Prostate gland (tissue), 2 donors: ENCODE data around the gene CLEC16A. TPM values are rescaled to one million over a fixed set of nuclear protein-coding genes. Genes with fewer than 3 reads are reported as not detected.

Source experiments
- DNase-seq: peaks from one replicate; pipeline ENCODE4 v3.0.0-alpha.2; 2019; ENCODE audit warnings: low spot score
- H3K27ac ChIP-seq, 2 donors: fragments of 200-600 bp; sonication (generic); 2 replicates each; pipeline ENCODE4 v1.5.1; 2017 to 2019
- H3K27me3 ChIP-seq: fragments of 200-600 bp; sonication (generic); replicated peaks from 2 replicates; pipeline ENCODE4 v1.5.1; 2019; ENCODE audit not compliant: insufficient read depth
- H3K36me3 ChIP-seq, 2 donors: fragments of 200-600 bp; sonication (generic); 1 replicate in 1 of 2; 2 replicates in 1 of 2; pipeline versions ENCODE4 v1.5.1 to v1.8.1; 2017 to 2019
- H3K4me1 ChIP-seq: fragments of 200-600 bp; sonication (generic); replicated peaks from 2 replicates; pipeline ENCODE4 v1.5.1; 2019
- H3K4me3 ChIP-seq, 2 donors: fragments of 200-600 bp; sonication (generic); 2 replicates each; pipeline ENCODE4 v1.5.1; 2017 to 2019
- H3K9me3 ChIP-seq: fragments of 200-600 bp; sonication (generic); 2 replicates; pipeline ENCODE4 v1.5.1; 2017
- CTCF ChIP-seq, 4 experiments: fragments of 200-600 bp in 2 of 4; fragments of 450-650 bp in 2 of 4; sonication (generic) in 2 of 4; IDR thresholded peaks; 1 replicate in 3 of 4; 2 replicates in 1 of 4; pipeline ENCODE4 v1.5.1; 2016 to 2019; ENCODE audit warnings: antibody characterized with exemption in 4 of 4, mild to moderate bottlenecking in 2 of 4, moderate library complexity in 2 of 4
- POLR2A ChIP-seq: fragments of 450-650 bp; IDR thresholded peaks from one replicate; pipeline ENCODE4 v1.6.1; 2016; ENCODE audit warnings: antibody characterized with exemption, mild to moderate bottlenecking
- POLR2AphosphoS5 ChIP-seq: sonication (generic); formaldehyde crosslinking; IDR thresholded peaks from one replicate; pipeline ENCODE4 v1.6.1; 2017; ENCODE audit warnings: antibody characterized with exemption
- WGBS: methylation state at CpG from one replicate; pipeline ENCODE4 v1.1.5; 2018; 5-methylcytosine and 5-hydroxymethylcytosine counted together
- intact Hi-C: fragments of 100-400 bp; cut with DNase I; formaldehyde crosslinking; loops from one replicate; pipeline ENCODE4 v1.14.2; 2022
- total RNA-seq, 2 donors: library from RNA; depleted of rRNA; stranded (reverse); fragments of >200 nt; gene quantifications; one replicate each; pipeline ENCODE4 v1.1.0, GENCODE V29; 2016

CLEC16A gene
- total RNA-seq, 2 donors from 2014 or later = 26.1 to 52.2 TPM

- H3K9me3 ChIP-seq = no peaks in the 10 kb centered on the region
- no peaks in the 10 kb centered on the region for H3K36me3 ChIP-seq
- no peak for DNase-seq
- no peaks in the 10 kb centered on the region for H3K4me1 ChIP-seq
- WGBS = 88% methylated on average over 11 of the region's 11 CpGs
- TF ChIP-seq POLR2A (no peak), POLR2AphosphoS5 (no peak), CTCF (IDR thresholded peaks at IDR 0.05) (no peak)
- intact Hi-C loops = no loop called here
- no peak overlapping the region for H3K27ac ChIP-seq
- no peaks in the 10 kb centered on the region for H3K27me3 ChIP-seq
- no peak overlapping the region for H3K4me3 ChIP-seq
Observed at GRCh38 chr16:11210260-11210659, 265.9 kb downstream of the CLEC16A start.

GRCh38 chr16:11211061-11211976 is 267.0 kb downstream of the CLEC16A start:
- no peak overlapping the region for H3K4me3 ChIP-seq
- H3K27ac ChIP-seq = no peak overlapping the region
- no peaks in the 10 kb centered on the region for H3K36me3 ChIP-seq
- TF ChIP-seq CTCF (IDR thresholded peaks at IDR 0.05) (no peak), POLR2A (no peak), POLR2AphosphoS5 (no peak)
- no peaks in the 10 kb centered on the region for H3K4me1 ChIP-seq
- no peak for DNase-seq
- H3K27me3 ChIP-seq = no peaks in the 10 kb centered on the region
- WGBS = 78% methylated on average over 16 of the region's 16 CpGs
- intact Hi-C loops = no loop called here
- no peaks in the 10 kb centered on the region for H3K9me3 ChIP-seq

- Histone ChIP-seq H3K27ac (no peak overlapping the region), H3K36me3 (no peaks in the 10 kb centered on the region), H3K9me3 (no peaks in the 10 kb centered on the region), H3K4me1 (no peaks in the 10 kb centered on the region), H3K27me3 (no peaks in the 10 kb centered on the region), H3K4me3 (no peak overlapping the region)
- no peak for DNase-seq
- WGBS = 73% methylated on average over 16 of the region's 16 CpGs
- TF ChIP-seq POLR2A (no peak), POLR2AphosphoS5 (no peak), CTCF (IDR thresholded peaks at IDR 0.05) (no peak)
- intact Hi-C loops = no loop called here
Observed at GRCh38 chr16:11211977-11212797, 267.8 kb downstream of the CLEC16A start.

- Histone ChIP-seq H3K27me3 (no peaks in the 10 kb centered on the region), H3K9me3 (no peaks in the 10 kb centered on the region), H3K4me1 (no peaks in the 10 kb centered on the region), H3K36me3 (no peaks in the 10 kb centered on the region), H3K27ac (no peak overlapping the region), H3K4me3 (no peak overlapping the region)
- no peak for TF ChIP-seq POLR2A
- TF ChIP-seq CTCF (IDR thresholded peaks at IDR 0.05) = no peak
- no peak for TF ChIP-seq POLR2AphosphoS5
- DNase-seq = no peak
- WGBS = 88% methylated on average over 16 of the region's 16 CpGs
- intact Hi-C loops = no loop called here
Observed at GRCh38 chr16:11212798-11213196, 268.4 kb downstream of the CLEC16A start.
